HL-60 (cell line): ENCODE measurements around the gene CRIM1.

Experiments used
- GABPA ChIP-seq: IDR thresholded peaks from 2 replicates; pipeline ENCODE4 v1.6.1; 2012; ENCODE audit warnings: low read depth
- POLR2AphosphoS5 ChIP-seq: IDR thresholded peaks from 2 replicates; pipeline ENCODE4 v1.6.1; 2012; ENCODE audit warnings: low read depth
- TF ChIP-seq, protein P1 (sequence below): IDR thresholded peaks from one replicate; pipeline ENCODE4 v1.5.1; 2011; ENCODE audit warnings: low read length, control low read depth, inconsistent platforms; ENCODE audit not compliant: insufficient read depth
- TF ChIP-seq, protein P2 (sequence below): IDR thresholded peaks from 2 replicates; pipeline ENCODE4 v1.6.1; 2012; ENCODE audit warnings: low read depth; ENCODE audit not compliant: insufficient replicate concordance

- TF ChIP-seq POLR2AphosphoS5 (no peak), GABPA (no peak)
- TF ChIP-seq, protein P1, sequence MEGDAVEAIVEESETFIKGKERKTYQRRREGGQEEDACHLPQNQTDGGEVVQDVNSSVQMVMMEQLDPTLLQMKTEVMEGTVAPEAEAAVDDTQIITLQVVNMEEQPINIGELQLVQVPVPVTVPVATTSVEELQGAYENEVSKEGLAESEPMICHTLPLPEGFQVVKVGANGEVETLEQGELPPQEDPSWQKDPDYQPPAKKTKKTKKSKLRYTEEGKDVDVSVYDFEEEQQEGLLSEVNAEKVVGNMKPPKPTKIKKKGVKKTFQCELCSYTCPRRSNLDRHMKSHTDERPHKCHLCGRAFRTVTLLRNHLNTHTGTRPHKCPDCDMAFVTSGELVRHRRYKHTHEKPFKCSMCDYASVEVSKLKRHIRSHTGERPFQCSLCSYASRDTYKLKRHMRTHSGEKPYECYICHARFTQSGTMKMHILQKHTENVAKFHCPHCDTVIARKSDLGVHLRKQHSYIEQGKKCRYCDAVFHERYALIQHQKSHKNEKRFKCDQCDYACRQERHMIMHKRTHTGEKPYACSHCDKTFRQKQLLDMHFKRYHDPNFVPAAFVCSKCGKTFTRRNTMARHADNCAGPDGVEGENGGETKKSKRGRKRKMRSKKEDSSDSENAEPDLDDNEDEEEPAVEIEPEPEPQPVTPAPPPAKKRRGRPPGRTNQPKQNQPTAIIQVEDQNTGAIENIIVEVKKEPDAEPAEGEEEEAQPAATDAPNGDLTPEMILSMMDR = no peak
- TF ChIP-seq, protein P2, sequence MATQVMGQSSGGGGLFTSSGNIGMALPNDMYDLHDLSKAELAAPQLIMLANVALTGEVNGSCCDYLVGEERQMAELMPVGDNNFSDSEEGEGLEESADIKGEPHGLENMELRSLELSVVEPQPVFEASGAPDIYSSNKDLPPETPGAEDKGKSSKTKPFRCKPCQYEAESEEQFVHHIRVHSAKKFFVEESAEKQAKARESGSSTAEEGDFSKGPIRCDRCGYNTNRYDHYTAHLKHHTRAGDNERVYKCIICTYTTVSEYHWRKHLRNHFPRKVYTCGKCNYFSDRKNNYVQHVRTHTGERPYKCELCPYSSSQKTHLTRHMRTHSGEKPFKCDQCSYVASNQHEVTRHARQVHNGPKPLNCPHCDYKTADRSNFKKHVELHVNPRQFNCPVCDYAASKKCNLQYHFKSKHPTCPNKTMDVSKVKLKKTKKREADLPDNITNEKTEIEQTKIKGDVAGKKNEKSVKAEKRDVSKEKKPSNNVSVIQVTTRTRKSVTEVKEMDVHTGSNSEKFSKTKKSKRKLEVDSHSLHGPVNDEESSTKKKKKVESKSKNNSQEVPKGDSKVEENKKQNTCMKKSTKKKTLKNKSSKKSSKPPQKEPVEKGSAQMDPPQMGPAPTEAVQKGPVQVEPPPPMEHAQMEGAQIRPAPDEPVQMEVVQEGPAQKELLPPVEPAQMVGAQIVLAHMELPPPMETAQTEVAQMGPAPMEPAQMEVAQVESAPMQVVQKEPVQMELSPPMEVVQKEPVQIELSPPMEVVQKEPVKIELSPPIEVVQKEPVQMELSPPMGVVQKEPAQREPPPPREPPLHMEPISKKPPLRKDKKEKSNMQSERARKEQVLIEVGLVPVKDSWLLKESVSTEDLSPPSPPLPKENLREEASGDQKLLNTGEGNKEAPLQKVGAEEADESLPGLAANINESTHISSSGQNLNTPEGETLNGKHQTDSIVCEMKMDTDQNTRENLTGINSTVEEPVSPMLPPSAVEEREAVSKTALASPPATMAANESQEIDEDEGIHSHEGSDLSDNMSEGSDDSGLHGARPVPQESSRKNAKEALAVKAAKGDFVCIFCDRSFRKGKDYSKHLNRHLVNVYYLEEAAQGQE = no peak
Observed at GRCh38 chr2:36361396-36361795, 5.8 kb downstream of the CRIM1 start.
